Measurements from ENCODE around the gene NDUFS7. TPM values are rescaled to one million over a fixed set of nuclear protein-coding genes. Genes with fewer than 3 reads are reported as not detected.

The NDUFS7 gene
- total and polyA plus RNA-seq, 9 of the 15 experiments (the other 6 are each of a cell fraction or from before 2014, with no cell fraction given): 6.0 to 271 (median 60.6) TPM

DNA sequence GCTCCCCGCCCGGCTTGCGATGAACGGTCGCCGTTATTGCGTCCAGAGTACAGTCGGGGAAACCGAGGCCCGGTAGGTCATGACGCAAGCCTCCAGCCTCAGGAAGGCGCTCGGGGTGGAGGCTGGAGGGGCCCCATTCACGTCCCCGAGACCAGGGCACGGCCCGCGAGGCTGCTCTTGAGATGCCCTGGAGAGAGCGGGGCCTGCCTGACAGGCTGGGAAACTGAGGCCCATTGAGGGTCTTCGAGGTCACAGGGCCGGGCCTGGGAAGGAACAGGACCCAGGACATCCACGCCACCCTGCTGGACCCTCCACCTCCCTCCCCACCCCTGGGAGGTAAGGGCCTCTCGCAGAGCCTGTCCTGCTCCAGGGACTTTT is 367 bp downstream of the NDUFS7 start (continued):
- TF ChIP-seq, protein P1, sequence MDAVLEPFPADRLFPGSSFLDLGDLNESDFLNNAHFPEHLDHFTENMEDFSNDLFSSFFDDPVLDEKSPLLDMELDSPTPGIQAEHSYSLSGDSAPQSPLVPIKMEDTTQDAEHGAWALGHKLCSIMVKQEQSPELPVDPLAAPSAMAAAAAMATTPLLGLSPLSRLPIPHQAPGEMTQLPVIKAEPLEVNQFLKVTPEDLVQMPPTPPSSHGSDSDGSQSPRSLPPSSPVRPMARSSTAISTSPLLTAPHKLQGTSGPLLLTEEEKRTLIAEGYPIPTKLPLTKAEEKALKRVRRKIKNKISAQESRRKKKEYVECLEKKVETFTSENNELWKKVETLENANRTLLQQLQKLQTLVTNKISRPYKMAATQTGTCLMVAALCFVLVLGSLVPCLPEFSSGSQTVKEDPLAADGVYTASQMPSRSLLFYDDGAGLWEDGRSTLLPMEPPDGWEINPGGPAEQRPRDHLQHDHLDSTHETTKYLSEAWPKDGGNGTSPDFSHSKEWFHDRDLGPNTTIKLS (IDR thresholded peaks at IDR 0.05; ENCODE audit: borderline replicate concordance, low read depth): no peak
- no peak for TF ChIP-seq ZNF311 (CRISPR knock-in tag; IDR thresholded peaks at IDR 0.05)
- TF ChIP-seq, protein P2, sequence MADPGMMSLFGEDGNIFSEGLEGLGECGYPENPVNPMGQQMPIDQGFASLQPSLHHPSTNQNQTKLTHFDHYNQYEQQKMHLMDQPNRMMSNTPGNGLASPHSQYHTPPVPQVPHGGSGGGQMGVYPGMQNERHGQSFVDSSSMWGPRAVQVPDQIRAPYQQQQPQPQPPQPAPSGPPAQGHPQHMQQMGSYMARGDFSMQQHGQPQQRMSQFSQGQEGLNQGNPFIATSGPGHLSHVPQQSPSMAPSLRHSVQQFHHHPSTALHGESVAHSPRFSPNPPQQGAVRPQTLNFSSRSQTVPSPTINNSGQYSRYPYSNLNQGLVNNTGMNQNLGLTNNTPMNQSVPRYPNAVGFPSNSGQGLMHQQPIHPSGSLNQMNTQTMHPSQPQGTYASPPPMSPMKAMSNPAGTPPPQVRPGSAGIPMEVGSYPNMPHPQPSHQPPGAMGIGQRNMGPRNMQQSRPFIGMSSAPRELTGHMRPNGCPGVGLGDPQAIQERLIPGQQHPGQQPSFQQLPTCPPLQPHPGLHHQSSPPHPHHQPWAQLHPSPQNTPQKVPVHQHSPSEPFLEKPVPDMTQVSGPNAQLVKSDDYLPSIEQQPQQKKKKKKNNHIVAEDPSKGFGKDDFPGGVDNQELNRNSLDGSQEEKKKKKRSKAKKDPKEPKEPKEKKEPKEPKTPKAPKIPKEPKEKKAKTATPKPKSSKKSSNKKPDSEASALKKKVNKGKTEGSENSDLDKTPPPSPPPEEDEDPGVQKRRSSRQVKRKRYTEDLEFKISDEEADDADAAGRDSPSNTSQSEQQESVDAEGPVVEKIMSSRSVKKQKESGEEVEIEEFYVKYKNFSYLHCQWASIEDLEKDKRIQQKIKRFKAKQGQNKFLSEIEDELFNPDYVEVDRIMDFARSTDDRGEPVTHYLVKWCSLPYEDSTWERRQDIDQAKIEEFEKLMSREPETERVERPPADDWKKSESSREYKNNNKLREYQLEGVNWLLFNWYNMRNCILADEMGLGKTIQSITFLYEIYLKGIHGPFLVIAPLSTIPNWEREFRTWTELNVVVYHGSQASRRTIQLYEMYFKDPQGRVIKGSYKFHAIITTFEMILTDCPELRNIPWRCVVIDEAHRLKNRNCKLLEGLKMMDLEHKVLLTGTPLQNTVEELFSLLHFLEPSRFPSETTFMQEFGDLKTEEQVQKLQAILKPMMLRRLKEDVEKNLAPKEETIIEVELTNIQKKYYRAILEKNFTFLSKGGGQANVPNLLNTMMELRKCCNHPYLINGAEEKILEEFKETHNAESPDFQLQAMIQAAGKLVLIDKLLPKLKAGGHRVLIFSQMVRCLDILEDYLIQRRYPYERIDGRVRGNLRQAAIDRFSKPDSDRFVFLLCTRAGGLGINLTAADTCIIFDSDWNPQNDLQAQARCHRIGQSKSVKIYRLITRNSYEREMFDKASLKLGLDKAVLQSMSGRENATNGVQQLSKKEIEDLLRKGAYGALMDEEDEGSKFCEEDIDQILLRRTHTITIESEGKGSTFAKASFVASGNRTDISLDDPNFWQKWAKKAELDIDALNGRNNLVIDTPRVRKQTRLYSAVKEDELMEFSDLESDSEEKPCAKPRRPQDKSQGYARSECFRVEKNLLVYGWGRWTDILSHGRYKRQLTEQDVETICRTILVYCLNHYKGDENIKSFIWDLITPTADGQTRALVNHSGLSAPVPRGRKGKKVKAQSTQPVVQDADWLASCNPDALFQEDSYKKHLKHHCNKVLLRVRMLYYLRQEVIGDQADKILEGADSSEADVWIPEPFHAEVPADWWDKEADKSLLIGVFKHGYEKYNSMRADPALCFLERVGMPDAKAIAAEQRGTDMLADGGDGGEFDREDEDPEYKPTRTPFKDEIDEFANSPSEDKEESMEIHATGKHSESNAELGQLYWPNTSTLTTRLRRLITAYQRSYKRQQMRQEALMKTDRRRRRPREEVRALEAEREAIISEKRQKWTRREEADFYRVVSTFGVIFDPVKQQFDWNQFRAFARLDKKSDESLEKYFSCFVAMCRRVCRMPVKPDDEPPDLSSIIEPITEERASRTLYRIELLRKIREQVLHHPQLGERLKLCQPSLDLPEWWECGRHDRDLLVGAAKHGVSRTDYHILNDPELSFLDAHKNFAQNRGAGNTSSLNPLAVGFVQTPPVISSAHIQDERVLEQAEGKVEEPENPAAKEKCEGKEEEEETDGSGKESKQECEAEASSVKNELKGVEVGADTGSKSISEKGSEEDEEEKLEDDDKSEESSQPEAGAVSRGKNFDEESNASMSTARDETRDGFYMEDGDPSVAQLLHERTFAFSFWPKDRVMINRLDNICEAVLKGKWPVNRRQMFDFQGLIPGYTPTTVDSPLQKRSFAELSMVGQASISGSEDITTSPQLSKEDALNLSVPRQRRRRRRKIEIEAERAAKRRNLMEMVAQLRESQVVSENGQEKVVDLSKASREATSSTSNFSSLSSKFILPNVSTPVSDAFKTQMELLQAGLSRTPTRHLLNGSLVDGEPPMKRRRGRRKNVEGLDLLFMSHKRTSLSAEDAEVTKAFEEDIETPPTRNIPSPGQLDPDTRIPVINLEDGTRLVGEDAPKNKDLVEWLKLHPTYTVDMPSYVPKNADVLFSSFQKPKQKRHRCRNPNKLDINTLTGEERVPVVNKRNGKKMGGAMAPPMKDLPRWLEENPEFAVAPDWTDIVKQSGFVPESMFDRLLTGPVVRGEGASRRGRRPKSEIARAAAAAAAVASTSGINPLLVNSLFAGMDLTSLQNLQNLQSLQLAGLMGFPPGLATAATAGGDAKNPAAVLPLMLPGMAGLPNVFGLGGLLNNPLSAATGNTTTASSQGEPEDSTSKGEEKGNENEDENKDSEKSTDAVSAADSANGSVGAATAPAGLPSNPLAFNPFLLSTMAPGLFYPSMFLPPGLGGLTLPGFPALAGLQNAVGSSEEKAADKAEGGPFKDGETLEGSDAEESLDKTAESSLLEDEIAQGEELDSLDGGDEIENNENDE (IDR thresholded peaks at IDR 0.05; ENCODE audit: low read depth, low read length): no peak
- TF ChIP-seq, protein P3, sequence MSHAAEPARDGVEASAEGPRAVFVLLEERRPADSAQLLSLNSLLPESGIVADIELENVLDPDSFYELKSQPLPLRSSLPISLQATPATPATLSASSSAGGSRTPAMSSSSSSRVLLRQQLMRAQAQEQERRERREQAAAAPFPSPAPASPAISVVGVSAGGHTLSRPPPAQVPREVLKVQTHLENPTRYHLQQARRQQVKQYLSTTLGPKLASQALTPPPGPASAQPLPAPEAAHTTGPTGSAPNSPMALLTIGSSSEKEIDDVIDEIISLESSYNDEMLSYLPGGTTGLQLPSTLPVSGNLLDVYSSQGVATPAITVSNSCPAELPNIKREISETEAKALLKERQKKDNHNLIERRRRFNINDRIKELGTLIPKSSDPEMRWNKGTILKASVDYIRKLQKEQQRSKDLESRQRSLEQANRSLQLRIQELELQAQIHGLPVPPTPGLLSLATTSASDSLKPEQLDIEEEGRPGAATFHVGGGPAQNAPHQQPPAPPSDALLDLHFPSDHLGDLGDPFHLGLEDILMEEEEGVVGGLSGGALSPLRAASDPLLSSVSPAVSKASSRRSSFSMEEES (CRISPR knock-in tag; IDR thresholded peaks at IDR 0.05): no peak
- TF ChIP-seq NELFE (IDR thresholded peaks at IDR 0.05; ENCODE audit: insufficient read depth, insufficient read length): no peak
- TF ChIP-seq RBBP5 (IDR thresholded peaks at IDR 0.05; ENCODE audit: borderline replicate concordance, insufficient read depth, low read length, poor library complexity, severe bottlenecking): peak; percentile 23
- no peak for TF ChIP-seq ETS2 (tag; IDR thresholded peaks at IDR 0.05; ENCODE audit: borderline replicate concordance, poor library complexity, severe bottlenecking)
- no peak for TF ChIP-seq FOS (IDR thresholded peaks at IDR 0.05; ENCODE audit: extremely low read depth, insufficient read length)
- no peak for TF ChIP-seq MAZ (CRISPR knock-in tag; conservative IDR thresholded peaks at IDR 0.05 in 1 of 2, IDR thresholded peaks at IDR 0.05 in 1 of 2)
